ENCODE data around the gene ELFN2.

- TF ChIP-seq CTCF (IDR thresholded peaks at IDR 0.05) (no peak), POLR2A (IDR thresholded peaks at IDR 0.05) (no peak)
Measured at GRCh38 chr22:37349043-37349814, 78.0 kb downstream of the ELFN2 start.

Measured in breast epithelium (tissue), 3 donors.